GM13976 (cell line): Measurements from ENCODE around the gene JARID2.

Source experiments
- DNase-seq: peaks from one replicate; pipeline ENCODE4 v3.0.0; 2012; ENCODE audit warnings: low spot score
- CTCF ChIP-seq: IDR thresholded peaks from 2 replicates; pipeline ENCODE4 v1.5.1; 2012; ENCODE audit warnings: borderline replicate concordance, mild to moderate bottlenecking; ENCODE audit not compliant: insufficient read depth; ENCODE audit errors: extremely low read depth, missing control alignments, control extremely low read depth
- in situ Hi-C: fragments of 300-500 bp; cut with MboI; formaldehyde crosslinking; loops from one replicate; pipeline ENCODE4 v1.12.0; 2022; ENCODE audit warnings: low sequenced_read_pairs, mixed read lengths, inconsistent platforms; ENCODE audit not compliant: unreplicated experiment

JARID2 gene

GRCh38 chr6:15512126-15512525 is 266.3 kb downstream of the JARID2 start:
- in situ Hi-C loops: loop anchor here (25.0 kb wide), 1 partner anchor 675 kb away; no protein-coding TSS in a partner anchor
- no peak for DNase-seq
- TF ChIP-seq CTCF: no peak

- in situ Hi-C loops: loop anchor here (25.0 kb wide), 1 partner anchor 675 kb away; no protein-coding TSS in a partner anchor
- no peak for DNase-seq
- TF ChIP-seq CTCF: no peak
Observed at GRCh38 chr6:15512721-15513120, 266.9 kb downstream of the JARID2 start.

- in situ Hi-C loops: loop anchor here (25.0 kb wide), 1 partner anchor 674 kb away; no protein-coding TSS in a partner anchor
- TF ChIP-seq CTCF: no peak
- no peak for DNase-seq
Observed at GRCh38 chr6:15513131-15513771, 267.4 kb downstream of the JARID2 start.

- no peak for DNase-seq
- in situ Hi-C loops: loop anchor here (25.0 kb wide), 1 partner anchor 673 kb away; no protein-coding TSS in a partner anchor
- TF ChIP-seq CTCF: no peak
Observed at GRCh38 chr6:15513801-15514711, 268.2 kb downstream of the JARID2 start.

GRCh38 chr6:15515226-15515625 is 269.4 kb downstream of the JARID2 start:
- in situ Hi-C loops: loop anchor here (25.0 kb wide), 1 partner anchor 672 kb away; no protein-coding TSS in a partner anchor
- no peak for TF ChIP-seq CTCF
- DNase-seq: no peak

- DNase-seq: no peak
- no peak for TF ChIP-seq CTCF
- in situ Hi-C loops: loop anchor here (25.0 kb wide), 1 partner anchor 671 kb away; no protein-coding TSS in a partner anchor
Observed at GRCh38 chr6:15515660-15516375, 269.9 kb downstream of the JARID2 start.
